GM12875 (cell line): Measurements from ENCODE around the gene RTTN.

Experiments used
- H3K4me3 ChIP-seq: one replicate; pipeline ENCODE4 v1.5.1; 2011; ENCODE audit warnings: low read depth, low read length, control low read depth
- TF ChIP-seq, protein P1 (sequence below): IDR thresholded peaks from 2 replicates; pipeline ENCODE4 v1.5.1; 2011; ENCODE audit warnings: low read depth, mild to moderate bottlenecking, control low read depth, inconsistent platforms, low read length, moderate library complexity, borderline replicate concordance; ENCODE audit not compliant: insufficient read depth

RTTN gene

DNA sequence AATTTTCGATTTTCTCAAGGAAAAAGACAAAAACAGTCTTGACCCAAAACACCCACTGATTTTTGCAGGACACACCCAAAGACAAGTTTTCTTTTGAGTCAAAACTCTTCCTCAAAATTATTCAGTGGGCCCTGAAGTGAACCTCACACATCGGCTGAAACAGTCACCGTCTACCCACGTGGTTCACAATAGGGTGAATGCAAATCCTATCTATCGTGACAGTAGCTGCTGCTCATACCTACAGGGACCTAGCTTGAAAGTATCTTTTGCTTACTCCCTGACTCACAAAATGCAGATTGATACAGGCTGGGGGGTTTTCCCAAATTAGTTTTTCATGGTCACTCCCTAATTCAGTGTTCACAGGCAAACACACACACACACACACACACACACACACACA, 247.1 kb downstream of the RTTN start:
- TF ChIP-seq, protein P1, sequence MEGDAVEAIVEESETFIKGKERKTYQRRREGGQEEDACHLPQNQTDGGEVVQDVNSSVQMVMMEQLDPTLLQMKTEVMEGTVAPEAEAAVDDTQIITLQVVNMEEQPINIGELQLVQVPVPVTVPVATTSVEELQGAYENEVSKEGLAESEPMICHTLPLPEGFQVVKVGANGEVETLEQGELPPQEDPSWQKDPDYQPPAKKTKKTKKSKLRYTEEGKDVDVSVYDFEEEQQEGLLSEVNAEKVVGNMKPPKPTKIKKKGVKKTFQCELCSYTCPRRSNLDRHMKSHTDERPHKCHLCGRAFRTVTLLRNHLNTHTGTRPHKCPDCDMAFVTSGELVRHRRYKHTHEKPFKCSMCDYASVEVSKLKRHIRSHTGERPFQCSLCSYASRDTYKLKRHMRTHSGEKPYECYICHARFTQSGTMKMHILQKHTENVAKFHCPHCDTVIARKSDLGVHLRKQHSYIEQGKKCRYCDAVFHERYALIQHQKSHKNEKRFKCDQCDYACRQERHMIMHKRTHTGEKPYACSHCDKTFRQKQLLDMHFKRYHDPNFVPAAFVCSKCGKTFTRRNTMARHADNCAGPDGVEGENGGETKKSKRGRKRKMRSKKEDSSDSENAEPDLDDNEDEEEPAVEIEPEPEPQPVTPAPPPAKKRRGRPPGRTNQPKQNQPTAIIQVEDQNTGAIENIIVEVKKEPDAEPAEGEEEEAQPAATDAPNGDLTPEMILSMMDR, result no peak
- no peak overlapping the region for H3K4me3 ChIP-seq

DNA sequence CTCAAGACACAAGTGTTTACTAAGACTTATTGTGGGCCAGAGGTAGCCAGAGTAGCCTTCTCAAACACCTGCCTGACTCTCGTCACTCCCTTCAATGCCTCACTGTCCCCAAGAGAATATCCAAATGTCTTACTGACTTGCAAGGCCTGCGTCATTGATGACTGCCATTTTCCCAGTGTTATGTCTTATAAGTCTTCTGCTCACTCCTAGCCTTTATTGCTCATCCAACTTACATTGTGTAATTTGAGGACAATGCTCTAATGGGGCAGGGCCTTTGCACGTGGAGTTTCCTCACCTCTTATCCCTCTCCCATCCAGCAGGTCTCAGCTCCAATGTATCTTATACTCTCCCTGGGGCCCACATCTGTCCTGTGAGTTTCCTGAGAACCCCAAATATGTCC, 247.7 kb downstream of the RTTN start:
- TF ChIP-seq, protein P1, result no peak
- no peak overlapping the region for H3K4me3 ChIP-seq

DNA sequence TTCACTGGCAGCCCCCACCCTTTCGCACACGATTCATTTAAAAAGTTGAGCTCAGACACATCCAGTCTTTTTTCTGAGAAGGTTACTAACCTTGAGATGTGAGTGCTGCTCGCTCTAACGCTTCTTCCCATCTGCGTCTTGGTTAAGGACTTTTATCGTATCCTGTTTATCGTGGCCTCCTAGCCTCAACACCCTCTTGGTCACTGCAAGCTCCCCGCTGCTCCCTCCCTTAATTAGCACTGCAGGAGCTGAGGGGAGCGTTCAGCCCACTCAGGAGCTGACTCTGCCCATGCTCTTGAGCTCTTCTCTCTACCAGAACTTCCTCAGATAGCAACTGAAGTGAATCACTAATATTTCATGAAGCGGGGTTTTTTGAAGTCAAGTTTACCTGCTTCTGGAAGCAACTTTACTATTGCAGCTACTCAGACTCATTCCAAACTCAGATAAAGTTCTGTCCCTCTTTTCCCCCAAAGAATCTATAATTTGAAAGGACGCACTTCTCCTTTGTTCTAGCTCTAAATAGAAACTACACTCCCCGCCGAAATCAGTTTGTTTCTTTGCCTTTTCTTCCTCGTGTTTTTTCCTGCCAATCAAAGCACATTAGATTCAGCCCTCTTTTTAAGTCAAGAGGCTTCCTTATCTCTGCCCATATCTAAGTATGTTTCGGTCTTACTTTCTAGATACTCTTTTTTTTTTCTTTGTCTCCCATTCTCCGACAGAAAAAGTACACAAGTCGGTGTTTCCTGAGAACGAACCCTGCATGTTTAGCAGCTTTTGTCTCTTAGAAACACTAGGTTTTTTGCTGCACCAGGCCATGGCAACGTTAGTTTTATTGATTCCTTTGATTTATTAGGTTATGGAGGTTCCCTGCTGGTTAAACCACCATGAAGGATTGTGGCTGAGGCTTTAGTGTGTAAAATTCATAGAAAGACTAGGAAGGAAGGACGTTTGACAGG, 248.5 kb downstream of the RTTN start:
- TF ChIP-seq, protein P1, result no peak
- no peak overlapping the region for H3K4me3 ChIP-seq

DNA sequence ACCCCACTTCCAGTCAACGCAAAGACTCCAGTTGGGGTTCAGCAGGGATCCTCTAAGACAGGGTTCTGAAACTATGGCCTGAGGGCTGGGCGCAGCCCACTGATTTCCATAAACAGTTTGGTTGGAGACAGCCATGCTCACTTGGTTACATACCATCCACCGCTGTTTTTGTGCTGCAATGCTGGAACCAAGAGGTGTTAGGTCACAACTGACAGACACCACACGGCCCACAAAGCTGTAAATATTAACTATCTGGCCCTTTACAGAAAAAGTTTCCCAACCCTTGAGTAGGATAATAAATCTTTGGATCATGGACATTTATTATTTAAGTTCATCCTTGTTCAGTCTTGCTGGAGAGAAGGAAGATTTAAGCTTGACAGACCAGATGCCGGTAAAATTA, 249.4 kb downstream of the RTTN start:
- TF ChIP-seq, protein P1, result no peak
- H3K4me3 ChIP-seq, result no peak overlapping the region

DNA sequence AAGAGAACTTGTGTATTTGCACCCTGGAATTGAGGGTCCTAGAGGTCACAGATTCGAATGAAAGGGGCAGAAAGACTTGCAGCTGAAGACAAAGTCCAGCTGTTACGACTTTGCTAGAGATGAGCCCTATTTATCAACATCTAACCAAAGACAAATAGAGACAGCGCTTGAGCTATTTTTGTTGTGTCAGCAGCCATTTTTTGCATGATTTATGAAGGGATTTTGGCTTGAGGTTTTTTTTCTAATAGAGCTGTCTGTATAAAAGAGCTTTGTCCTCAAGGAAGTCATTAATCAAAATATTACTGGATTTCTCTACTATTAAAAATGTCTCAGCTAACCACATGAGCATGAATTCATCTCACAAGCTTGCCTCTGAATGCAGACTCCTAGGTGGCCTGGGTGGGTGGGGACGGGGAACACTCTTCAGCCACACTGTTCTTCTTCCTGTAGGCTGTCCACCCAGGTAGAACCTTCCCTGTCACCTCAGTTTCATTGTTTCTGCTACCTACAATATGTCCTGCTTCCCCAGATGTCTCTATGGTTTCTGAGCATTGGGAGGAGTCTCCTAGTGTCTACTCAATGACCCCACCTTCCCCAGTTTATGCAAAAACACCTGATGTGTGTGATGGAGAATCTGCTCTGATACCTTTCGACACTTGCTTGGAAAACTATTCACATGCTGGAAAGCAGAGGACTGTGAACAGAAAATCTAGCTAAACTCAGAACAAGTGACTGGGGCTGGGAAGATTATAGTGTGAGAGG, 250.6 kb downstream of the RTTN start:
- TF ChIP-seq, protein P1, result no peak
- no peak overlapping the region for H3K4me3 ChIP-seq

DNA sequence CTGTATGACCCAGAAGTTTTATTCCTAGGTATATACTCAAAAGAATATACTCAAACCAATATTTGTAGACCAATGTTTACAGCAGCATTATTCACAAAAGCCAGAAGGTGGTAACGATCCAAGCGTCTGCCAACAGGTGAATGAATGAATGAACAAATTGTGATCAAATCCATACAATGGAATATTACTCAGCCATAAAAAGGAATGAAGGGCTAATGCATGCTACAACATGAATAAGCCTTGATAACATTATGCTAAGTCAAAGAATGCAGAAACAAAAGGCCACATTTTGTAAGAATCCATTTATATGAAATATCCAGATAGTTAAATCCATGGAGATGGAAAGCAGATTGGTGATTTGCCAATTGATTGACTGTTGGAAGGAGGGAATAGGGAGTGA, 252.3 kb downstream of the RTTN start:
- H3K4me3 ChIP-seq, result no peak overlapping the region
- TF ChIP-seq, protein P1, result no peak
